ENCODE results near the gene BRD4. TPM values are rescaled to one million over a fixed set of nuclear protein-coding genes. Genes with fewer than 3 reads are reported as not detected.

Gene BRD4
- total and polyA plus RNA-seq, 2 experiments from 2014 or later, result 63.8 to 115 TPM

- no peak for TF ChIP-seq EZH2phosphoT487 (IDR thresholded peaks at IDR 0.05; ENCODE audit: unreplicated experiment)
- TF ChIP-seq, protein P1, sequence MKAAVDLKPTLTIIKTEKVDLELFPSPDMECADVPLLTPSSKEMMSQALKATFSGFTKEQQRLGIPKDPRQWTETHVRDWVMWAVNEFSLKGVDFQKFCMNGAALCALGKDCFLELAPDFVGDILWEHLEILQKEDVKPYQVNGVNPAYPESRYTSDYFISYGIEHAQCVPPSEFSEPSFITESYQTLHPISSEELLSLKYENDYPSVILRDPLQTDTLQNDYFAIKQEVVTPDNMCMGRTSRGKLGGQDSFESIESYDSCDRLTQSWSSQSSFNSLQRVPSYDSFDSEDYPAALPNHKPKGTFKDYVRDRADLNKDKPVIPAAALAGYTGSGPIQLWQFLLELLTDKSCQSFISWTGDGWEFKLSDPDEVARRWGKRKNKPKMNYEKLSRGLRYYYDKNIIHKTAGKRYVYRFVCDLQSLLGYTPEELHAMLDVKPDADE (IDR thresholded peaks at IDR 0.05), result no peak
- no peak for TF ChIP-seq ZNF462 (CRISPR knock-in tag; IDR thresholded peaks at IDR 0.05)
- no peak for TF ChIP-seq STAT1 (IDR thresholded peaks at IDR 0.05; ENCODE audit: unreplicated experiment)
- no peak for TF ChIP-seq NANOG (IDR thresholded peaks at IDR 0.05; ENCODE audit: borderline replicate concordance)
- no peak for TF ChIP-seq CREB1 (CRISPR knock-in tag; IDR thresholded peaks at IDR 0.05; ENCODE audit: low read depth)
Observed at GRCh38 chr19:15231271-15231670, 101.1 kb downstream of the BRD4 start (continued).

- Histone ChIP-seq H3K9me2 (ENCODE audit: insufficient read depth) (no peaks in the 10 kb centered on the region), H2AFZ (no peak overlapping the region), H3F3A (replicated peaks; ENCODE audit: low read depth) (peaks cover 8% of the 10 kb centered on the region), H4K20me1 (replicated peaks; ENCODE audit: insufficient read depth) (no peaks in the 10 kb centered on the region; the same call in 1 of the 2 replicates), H3K4me2 (no peak overlapping the region), H3K27ac (ENCODE audit: low read depth) (no peak overlapping the region), H3K36me3 (ENCODE audit: insufficient read depth) (0 out of 2 replicates have a peak, but pooled peaks cover 3% of the 10 kb centered on the region), H3K79me2 (replicated peaks; ENCODE audit: insufficient read depth) (no peaks in the 10 kb centered on the region), H3K4me1 (ENCODE audit: insufficient read depth) (peaks cover 3% of the 10 kb centered on the region; the same call in 1 of the 2 replicates), H3K4me3 (no peak overlapping the region), H3K27me3 (ENCODE audit: insufficient read depth) (no peaks in the 10 kb centered on the region)
- ATAC-seq (no peak), DNase-seq (ENCODE audit: low spot score) (no peak)
- Mint-ChIP-seq H3K36me3 (ENCODE audit: low read depth) (peaks cover 8% of the 10 kb centered on the region; the same call in 2 of the 3 replicates), H3K27ac (no peak overlapping the region), H3K4me3 (no peak overlapping the region), H3K27me3 (ENCODE audit: insufficient read depth, low read depth, poor library complexity) (peaks cover 15% of the 10 kb centered on the region), H3K4me1 (peaks cover 12% of the 10 kb centered on the region; the same call in 2 of the 3 replicates), H3K9me3 (peaks cover 2% of the 10 kb centered on the region; the same call in 2 of the 3 replicates)
- no peak for TF ChIP-seq STAT1 (IDR thresholded peaks at IDR 0.05; ENCODE audit: unreplicated experiment)
- TF ChIP-seq ZNF114 (CRISPR knock-in tag; IDR thresholded peaks at IDR 0.05), result no peak
- no peak for TF ChIP-seq CREB1 (CRISPR knock-in tag; IDR thresholded peaks at IDR 0.05; ENCODE audit: low read depth)
- no peak for TF ChIP-seq REST (IDR thresholded peaks at IDR 0.05; ENCODE audit: unreplicated experiment)
- no peak for TF ChIP-seq EZH2phosphoT487 (IDR thresholded peaks at IDR 0.05; ENCODE audit: unreplicated experiment)
Observed at GRCh38 chr19:15227261-15227660, 105.1 kb downstream of the BRD4 start.
